Measurements from ENCODE around the gene HNRNPL.
"Not testable (repeated sequence)": the region's sequence is repeated elsewhere in the genome, so short reads cannot be mapped to it uniquely, and the experiment has no call there.

Gene HNRNPL

GRCh38 chr19:38869836-38870607, 20.2 kb upstream of the HNRNPL start:
- DNase-seq (ENCODE audit: low read depth): peak; percentile 90

GRCh38 chr19:38869160-38869835, 19.5 kb upstream of the HNRNPL start:
- DNase-seq (ENCODE audit: low read depth): no peak

GRCh38 chr19:38868551-38868950, 18.8 kb upstream of the HNRNPL start:
- DNase-seq (ENCODE audit: low read depth): no peak

- DNase-seq (ENCODE audit: low read depth): no peak
These were observed 17.5 kb upstream of the HNRNPL start for GRCh38 chr19:38867171-38867780.

- DNase-seq (ENCODE audit: low read depth): no peak
These were observed 12.7 kb upstream of the HNRNPL start for GRCh38 chr19:38862321-38863059.

- no peak for DNase-seq (ENCODE audit: low read depth)
These were observed 11.6 kb upstream of the HNRNPL start for GRCh38 chr19:38861368-38861767.

GRCh38 chr19:38859631-38860204, 9.9 kb upstream of the HNRNPL start:
- not testable (repeated sequence) for DNase-seq (ENCODE audit: low read depth)

- DNase-seq (ENCODE audit: low read depth): no peak
These were observed 7.0 kb upstream of the HNRNPL start for GRCh38 chr19:38856813-38857212.

- not testable (repeated sequence) for DNase-seq (ENCODE audit: low read depth)
These were observed 6.0 kb upstream of the HNRNPL start for GRCh38 chr19:38855751-38856150.

GRCh38 chr19:38854961-38855360, 5.2 kb upstream of the HNRNPL start:
- not testable (repeated sequence) for DNase-seq (ENCODE audit: low read depth)

GRCh38 chr19:38853214-38853613, 3.4 kb upstream of the HNRNPL start:
- no peak for DNase-seq (ENCODE audit: low read depth)

- peak; percentile 49 for DNase-seq (ENCODE audit: low read depth)
These were observed 2.7 kb upstream of the HNRNPL start for GRCh38 chr19:38852231-38853044.

- DNase-seq (ENCODE audit: low read depth): peak; percentile 85
These were observed 1.9 kb upstream of the HNRNPL start for GRCh38 chr19:38851622-38852230.

- no peak for DNase-seq (ENCODE audit: low read depth)
These were observed 1.3 kb upstream of the HNRNPL start for GRCh38 chr19:38850976-38851621.

- peak; percentile 98 for DNase-seq (ENCODE audit: low read depth)
These were observed 720 bp upstream of the HNRNPL start for GRCh38 chr19:38850436-38850975.

GRCh38 chr19:38849147-38849859, 483 bp downstream of the HNRNPL start:
- DNase-seq (ENCODE audit: low read depth): peak; percentile 99

- no peak for DNase-seq (ENCODE audit: low read depth)
These were observed 1.3 kb downstream of the HNRNPL start for GRCh38 chr19:38848299-38849146.

GRCh38 chr19:38846097-38846496, 3.7 kb downstream of the HNRNPL start:
- no peak for DNase-seq (ENCODE audit: low read depth)
